HL-60 (cell line): ENCODE results near the gene KCTD11.

Source experiments
- DNase-seq, 2 experiments: peaks; one replicate each; pipeline ENCODE4 v3.0.0-alpha.2; 2010 to 2020; ENCODE audit warnings: low read depth in 1 of 2, low spot score in 1 of 2
- H3K27ac ChIP-seq: fragments of 250-450 bp; sonication (Bioruptor Pico); replicated peaks from 2 replicates; pipeline ENCODE4 v1.5.1; 2020; ENCODE audit warnings: mild to moderate bottlenecking, moderate library complexity
- H3K27me3 ChIP-seq: fragments of 250-450 bp; sonication (Bioruptor Pico); 2 replicates; pipeline ENCODE4 v1.5.1; 2021; ENCODE audit warnings: mild to moderate bottlenecking, moderate library complexity; ENCODE audit not compliant: insufficient read depth, poor library complexity, severe bottlenecking
- H3K4me3 ChIP-seq: replicated peaks from 2 replicates; pipeline ENCODE4 v1.5.1; 2011; ENCODE audit warnings: mild to moderate bottlenecking, control low read depth, low read length; ENCODE audit not compliant: insufficient read depth
- CTCF ChIP-seq: IDR thresholded peaks from one replicate; pipeline ENCODE4 v1.5.1; 2011; ENCODE audit warnings: low read length, control low read depth, inconsistent platforms; ENCODE audit not compliant: insufficient read depth
- GABPA ChIP-seq: IDR thresholded peaks from 2 replicates; pipeline ENCODE4 v1.6.1; 2012; ENCODE audit warnings: low read depth
- POLR2AphosphoS5 ChIP-seq: IDR thresholded peaks from 2 replicates; pipeline ENCODE4 v1.6.1; 2012; ENCODE audit warnings: low read depth
- REST ChIP-seq: IDR thresholded peaks from 2 replicates; pipeline ENCODE4 v1.6.1; 2012; ENCODE audit warnings: low read depth; ENCODE audit not compliant: insufficient replicate concordance
- SPI1 ChIP-seq: IDR thresholded peaks from 2 replicates; pipeline ENCODE4 v1.6.1; 2012; ENCODE audit warnings: low read depth, mild to moderate bottlenecking, borderline replicate concordance

Gene KCTD11

DNA sequence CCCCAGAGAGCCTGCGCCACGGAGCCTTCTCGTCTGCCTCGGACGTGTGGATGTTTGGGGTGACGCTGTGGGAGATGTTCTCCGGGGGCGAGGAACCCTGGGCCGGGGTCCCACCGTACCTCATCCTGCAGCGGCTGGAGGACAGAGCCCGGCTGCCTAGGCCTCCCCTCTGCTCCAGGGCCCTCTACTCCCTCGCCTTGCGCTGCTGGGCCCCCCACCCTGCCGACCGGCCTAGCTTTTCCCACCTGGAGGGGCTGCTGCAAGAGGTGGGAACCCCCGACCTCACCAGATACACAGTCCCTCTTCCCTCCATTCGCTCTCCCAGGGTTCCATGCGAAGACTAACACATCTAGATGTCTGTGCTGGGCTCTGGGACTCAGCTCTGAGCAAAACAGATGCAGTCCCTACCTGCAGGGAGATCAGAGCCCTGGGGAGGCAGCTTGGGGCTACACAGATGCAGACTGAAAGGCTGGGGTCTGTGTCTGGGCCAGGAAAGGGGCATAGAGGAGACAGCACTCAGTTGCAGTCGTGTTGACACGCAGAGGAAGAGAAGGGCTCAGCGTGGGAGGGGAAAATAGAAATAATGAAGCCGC is 32.6 kb downstream of the KCTD11 start:
- no peak for DNase-seq
- H3K4me3 ChIP-seq, result no peak overlapping the region
- no peaks in the 10 kb centered on the region for H3K27me3 ChIP-seq
- no peak for TF ChIP-seq SPI1
- no peak for TF ChIP-seq CTCF
- TF ChIP-seq POLR2AphosphoS5, result no peak
- TF ChIP-seq REST, result no peak
- TF ChIP-seq GABPA, result no peak
- H3K27ac ChIP-seq, result no peak overlapping the region

DNA sequence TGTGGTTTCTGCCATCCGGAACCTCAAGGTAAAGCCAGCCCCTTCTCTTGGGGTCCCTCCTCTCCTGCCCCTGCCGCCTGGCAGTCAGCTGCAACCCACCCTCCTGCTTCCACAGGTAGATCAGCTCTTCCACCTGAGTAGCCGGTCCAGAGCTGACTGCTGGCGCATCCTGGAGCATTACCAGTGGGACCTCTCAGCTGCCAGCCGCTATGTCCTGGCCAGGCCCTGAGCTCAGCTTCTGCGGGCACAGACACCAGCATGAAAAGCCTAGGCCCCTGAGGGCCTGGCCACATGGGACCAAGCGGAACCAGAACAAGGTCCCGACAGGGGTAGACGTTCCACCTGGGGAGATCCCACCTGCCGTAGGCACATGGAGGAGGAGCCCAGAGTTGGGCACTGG is 36.9 kb downstream of the KCTD11 start:
- TF ChIP-seq POLR2AphosphoS5 (no peak), GABPA (no peak), REST (no peak), SPI1 (no peak)
- H3K4me3 ChIP-seq, result no peak overlapping the region
- no peaks in the 10 kb centered on the region for H3K27me3 ChIP-seq
- no peak overlapping the region for H3K27ac ChIP-seq
- DNase-seq, result no peak

- Histone ChIP-seq H3K27me3 (no peaks in the 10 kb centered on the region), H3K27ac (no peak overlapping the region), H3K4me3 (no peak overlapping the region)
- TF ChIP-seq CTCF, result no peak
- no peak for TF ChIP-seq POLR2AphosphoS5
- no peak for DNase-seq
Measured at GRCh38 chr17:7389924-7390910, 38.3 kb downstream of the KCTD11 start.

GRCh38 chr17:7391307-7391706 is 39.3 kb downstream of the KCTD11 start:
- Histone ChIP-seq H3K27me3 (no peaks in the 10 kb centered on the region), H3K4me3 (no peak overlapping the region), H3K27ac (no peak overlapping the region)
- DNase-seq, result no peak
- no peak for TF ChIP-seq REST
- no peak for TF ChIP-seq POLR2AphosphoS5
- TF ChIP-seq GABPA, result no peak
- no peak for TF ChIP-seq CTCF
- TF ChIP-seq SPI1, result no peak
